Lung (tissue), 12 donors: ENCODE data around the gene ARHGAP28. TPM values are rescaled to one million over a fixed set of nuclear protein-coding genes. Genes with fewer than 3 reads are reported as not detected.

Source experiments
- ATAC-seq: fragments of 200-7000 bp; cut with Tn5 transposase; one replicate; pipeline ENCODE4 v1.9.1; 2020; ENCODE audit warnings: moderate number of reproducible peaks; ENCODE audit not compliant: insufficient read depth, low FRiP score
- DNase-seq, 3 donors: peaks; one replicate each; pipeline ENCODE4 v3.0.0-alpha.2; 2013 to 2017
- H3K27ac ChIP-seq, 2 donors: one replicate each; pipeline ENCODE4 v1.5.1; 2013; ENCODE audit warnings: mild to moderate bottlenecking in 2 of 2, moderate library complexity in 2 of 2, control low read depth in 1 of 2, inconsistent platforms in 1 of 2, low read depth in 1 of 2, low read length in 1 of 2
- H3K27me3 ChIP-seq, 3 donors: one replicate each; pipeline ENCODE4 v1.5.1; 2013; ENCODE audit warnings: low read length in 2 of 3; ENCODE audit not compliant: control insufficient read depth in 3 of 3, insufficient read depth in 3 of 3
- H3K36me3 ChIP-seq, 4 donors: one replicate each; pipeline ENCODE4 v1.5.1; 2013; ENCODE audit warnings: low read length in 4 of 4, mild to moderate bottlenecking in 1 of 4, moderate library complexity in 1 of 4; ENCODE audit not compliant: control insufficient read depth in 4 of 4, insufficient read depth in 4 of 4
- H3K4me1 ChIP-seq, 5 donors: one replicate each; pipeline ENCODE4 v1.5.1; 2013; ENCODE audit warnings: low read length in 5 of 5, mild to moderate bottlenecking in 2 of 5, moderate library complexity in 1 of 5; ENCODE audit not compliant: control insufficient read depth in 5 of 5, insufficient read depth in 5 of 5
- H3K4me3 ChIP-seq: one replicate; pipeline ENCODE4 v1.5.1; 2013; ENCODE audit warnings: mild to moderate bottlenecking, control low read depth, moderate library complexity
- H3K9ac ChIP-seq, 2 donors: one replicate each; pipeline ENCODE4 v1.5.1; 2013; ENCODE audit warnings: low read length in 2 of 2, control low read depth in 1 of 2; ENCODE audit not compliant: insufficient read depth in 1 of 2
- H3K9me3 ChIP-seq, 4 donors: one replicate each; pipeline ENCODE4 v1.5.1; 2013; ENCODE audit warnings: low read length in 3 of 4, mild to moderate bottlenecking in 1 of 4, moderate library complexity in 1 of 4; ENCODE audit not compliant: control insufficient read depth in 4 of 4, insufficient read depth in 3 of 4
- CTCF ChIP-seq: IDR thresholded peaks from 2 replicates; pipeline ENCODE4 v1.5.1; 2012; ENCODE audit warnings: mild to moderate bottlenecking; ENCODE audit errors: control extremely low read depth, extremely low read depth
- WGBS, 2 donors: extraction: QIAGEN DNeasy Blood & Tissue Kit; methylation state at CpG; one replicate each; pipeline ENCODE4 v1.1.7; 2013; 5-methylcytosine and 5-hydroxymethylcytosine counted together
- polyA plus RNA-seq, 2 donors: library from polyadenylated mRNA; stranded (reverse); fragments of 200-250 nt; gene quantifications; one replicate each; pipeline ENCODE4 v1.2.1, GENCODE V29; 2013
- total RNA-seq, 2 donors: library from RNA; depleted of rRNA in 1 of 2; stranded (reverse); fragments of >200 nt in 1 of 2; gene quantifications; one replicate each; pipeline ENCODE4 v1.2.1, GENCODE V29; 2014 to 2021
- donor health status: control.
- donor health status: control.
- donor health status: Bipolar disorder and iron deficiency.
- donor health status: healthy.
- donor health status: DM: yes; HTN: yes; CAD: no.

Gene ARHGAP28
- total and polyA plus RNA-seq, 4 donors, result 1.4 to 123 (median 5.6) TPM

DNA sequence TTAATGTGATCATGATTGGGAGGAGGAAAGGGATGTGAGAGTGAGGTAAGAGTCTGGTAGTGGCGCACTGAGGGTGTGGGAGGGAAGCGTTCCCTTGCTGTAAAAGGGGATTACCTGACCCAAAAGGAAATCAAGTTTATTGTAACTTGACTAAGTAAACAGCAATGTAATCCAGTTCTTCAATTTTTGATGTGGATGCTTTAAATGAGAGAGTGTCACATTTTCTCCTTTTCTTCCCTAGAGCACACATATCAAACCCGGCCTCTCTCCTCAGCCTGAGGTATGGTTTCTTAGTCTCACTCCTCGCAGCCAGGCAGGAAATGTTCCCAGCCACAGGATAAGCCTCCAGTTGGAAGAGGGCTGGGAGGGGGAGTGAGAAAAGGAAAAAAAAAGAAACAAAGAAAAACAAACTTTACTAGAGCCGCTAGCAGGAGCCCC, 688 bp upstream of the ARHGAP28 start:
- peak overlapping the region; percentile 71 to 94 for H3K27ac ChIP-seq
- peaks cover 0 to 2% (median 0%) of the 10 kb centered on the region in 4 donors for H3K36me3 ChIP-seq
- H3K4me3 ChIP-seq, result no peak overlapping the region
- ATAC-seq, result peak; percentile 47
- H3K9me3 ChIP-seq, result no peaks in the 10 kb centered on the region
- no peak for TF ChIP-seq CTCF
- H3K4me1 ChIP-seq, result peaks cover 0 to 40% (median 1%) of the 10 kb centered on the region in 5 donors
- no peak for DNase-seq
- H3K27me3 ChIP-seq, result no peaks in the 10 kb centered on the region
- H3K9ac ChIP-seq, result peak overlapping the region in 1 of 2 donors; percentile 88
- WGBS, 2 donors, result 12 to 22% methylated on average over 5 of the region's 5 CpGs

- peak in 2 of 3 donors; percentile 72 to 79 for DNase-seq
- no peak for ATAC-seq
- Histone ChIP-seq H3K4me3 (no peak overlapping the region), H3K4me1 (peaks cover 0 to 58% (median 1%) of the 10 kb centered on the region in 5 donors), H3K27ac (no peak overlapping the region), H3K36me3 (peaks cover 0 to 3% (median 0%) of the 10 kb centered on the region in 4 donors), H3K27me3 (no peaks in the 10 kb centered on the region), H3K9me3 (no peaks in the 10 kb centered on the region), H3K9ac (peak overlapping the region; percentile 84 to 99)
- 40 to 54% methylated on average over 4 of the region's 4 CpGs for WGBS, 2 donors
- no peak for TF ChIP-seq CTCF
Observed at GRCh38 chr18:6730416-6731221, 1.1 kb downstream of the ARHGAP28 start.

- no peak overlapping the region for H3K4me3 ChIP-seq
- peak overlapping the region; percentile 84 to 99 for H3K9ac ChIP-seq
- WGBS, 2 donors, result 65 to 70% methylated on average over 6 of the region's 6 CpGs
- no peak for TF ChIP-seq CTCF
- no peaks in the 10 kb centered on the region for H3K9me3 ChIP-seq
- ATAC-seq (no peak), DNase-seq (peak; percentile 76 to 91 (median 90))
- H3K27me3 ChIP-seq, result no peaks in the 10 kb centered on the region
- peaks cover 0 to 64% (median 3%) of the 10 kb centered on the region in 5 donors for H3K4me1 ChIP-seq
- no peak overlapping the region for H3K27ac ChIP-seq
- H3K36me3 ChIP-seq, result peaks cover 0 to 3% (median 0%) of the 10 kb centered on the region in 4 donors
Observed at GRCh38 chr18:6731222-6731596, 1.7 kb downstream of the ARHGAP28 start.
